GM21576 (cell line): Measurements from ENCODE around the gene IGF2BP2.
"Not testable (repeated sequence)": the region's sequence is repeated elsewhere in the genome, so short reads cannot be mapped to it uniquely, and the experiment has no call there.

Source experiments
- ATAC-seq: cut with Tn5 transposase; IDR thresholded peaks from one replicate; pipeline ENCODE4 v1.9.1; 2021; ENCODE audit warnings: mild to moderate bottlenecking, moderate library complexity; ENCODE audit not compliant: unreplicated experiment

The IGF2BP2 gene

GRCh38 chr3:185647880-185648210, 177.0 kb downstream of the IGF2BP2 start:
- no peak for ATAC-seq

- ATAC-seq: no peak
These were observed 177.5 kb downstream of the IGF2BP2 start for GRCh38 chr3:185647134-185647879.

GRCh38 chr3:185646382-185647133, 178.3 kb downstream of the IGF2BP2 start:
- peak; percentile 53 for ATAC-seq

GRCh38 chr3:185645596-185646381, 179.1 kb downstream of the IGF2BP2 start:
- ATAC-seq: no peak

GRCh38 chr3:185645191-185645590, 179.7 kb downstream of the IGF2BP2 start:
- ATAC-seq: not testable (repeated sequence)

- no peak for ATAC-seq
These were observed 184.5 kb downstream of the IGF2BP2 start for GRCh38 chr3:185640308-185640707.

- ATAC-seq: no peak
These were observed 185.1 kb downstream of the IGF2BP2 start for GRCh38 chr3:185639632-185640206.

GRCh38 chr3:185638651-185639050, 186.2 kb downstream of the IGF2BP2 start:
- not testable (repeated sequence) for ATAC-seq

- no peak for ATAC-seq
These were observed 187.5 kb downstream of the IGF2BP2 start for GRCh38 chr3:185637388-185637787.

- no peak for ATAC-seq
These were observed 191.8 kb downstream of the IGF2BP2 start for GRCh38 chr3:185632996-185633395.

GRCh38 chr3:185631508-185632206, 193.2 kb downstream of the IGF2BP2 start:
- no peak for ATAC-seq

GRCh38 chr3:185631108-185631507, 193.7 kb downstream of the IGF2BP2 start:
- no peak for ATAC-seq

GRCh38 chr3:185630182-185630622, 194.6 kb downstream of the IGF2BP2 start:
- no peak for ATAC-seq

- ATAC-seq: no peak
These were observed 195.2 kb downstream of the IGF2BP2 start for GRCh38 chr3:185629554-185630181.

GRCh38 chr3:185625784-185626183, 199.1 kb downstream of the IGF2BP2 start:
- ATAC-seq: no peak

GRCh38 chr3:185623939-185624665, 200.7 kb downstream of the IGF2BP2 start:
- no peak for ATAC-seq

- no peak for ATAC-seq
These were observed 211.8 kb downstream of the IGF2BP2 start for GRCh38 chr3:185613016-185613415.

GRCh38 chr3:185606196-185606595, 218.6 kb downstream of the IGF2BP2 start:
- ATAC-seq: no peak

- no peak for ATAC-seq
These were observed 219.3 kb downstream of the IGF2BP2 start for GRCh38 chr3:185605566-185605965.
